Epithelial cell of esophagus (primary cell): ENCODE results near the gene TK2.

Experiments used
- DNase-seq: peaks from one replicate; pipeline ENCODE4 v3.0.0; 2010; ENCODE audit warnings: low read depth
- H3K4me3 ChIP-seq: 2 replicates; pipeline ENCODE4 v1.5.1; 2011; ENCODE audit warnings: mild to moderate bottlenecking, low read length, control low read depth
- CTCF ChIP-seq: IDR thresholded peaks from 2 replicates; pipeline ENCODE4 v1.5.1; 2011; ENCODE audit warnings: low read depth, mild to moderate bottlenecking, low read length, control low read depth, inconsistent platforms; ENCODE audit not compliant: insufficient read depth; ENCODE audit errors: missing control alignments

The TK2 gene

GRCh38 chr16:66537236-66537635, 12.7 kb downstream of the TK2 start:
- no peak for DNase-seq
- H3K4me3 ChIP-seq: no peak overlapping the region
- TF ChIP-seq CTCF: no peak

GRCh38 chr16:66536525-66536924, 13.4 kb downstream of the TK2 start:
- no peak for DNase-seq
- TF ChIP-seq CTCF: no peak
- H3K4me3 ChIP-seq: no peak overlapping the region

DNA sequence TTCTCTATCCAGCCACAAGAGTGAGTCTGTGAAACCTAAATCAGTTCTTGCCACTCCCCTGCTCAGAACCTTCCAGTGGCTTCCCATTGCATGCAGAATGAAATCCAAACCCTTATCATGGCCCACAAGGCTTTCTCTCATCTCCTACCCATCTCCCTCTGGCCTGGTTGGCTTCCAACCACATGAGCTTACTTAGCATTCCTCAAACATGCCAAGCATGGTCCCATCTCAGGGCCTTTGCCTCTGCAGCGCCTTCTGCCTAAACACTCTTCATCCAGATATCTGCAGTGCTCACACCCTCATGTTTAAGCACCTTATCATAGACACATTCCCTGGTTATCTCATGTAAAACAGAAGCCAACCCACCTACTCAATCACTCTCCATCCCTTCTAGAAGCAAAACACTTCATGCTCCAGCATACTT, 15.5 kb downstream of the TK2 start:
- DNase-seq: no peak
- no peak for TF ChIP-seq CTCF
- H3K4me3 ChIP-seq: no peak overlapping the region

- no peak for DNase-seq
- TF ChIP-seq CTCF: no peak
- H3K4me3 ChIP-seq: no peak overlapping the region
These were observed 20.4 kb downstream of the TK2 start for GRCh38 chr16:66529475-66529874.

DNA sequence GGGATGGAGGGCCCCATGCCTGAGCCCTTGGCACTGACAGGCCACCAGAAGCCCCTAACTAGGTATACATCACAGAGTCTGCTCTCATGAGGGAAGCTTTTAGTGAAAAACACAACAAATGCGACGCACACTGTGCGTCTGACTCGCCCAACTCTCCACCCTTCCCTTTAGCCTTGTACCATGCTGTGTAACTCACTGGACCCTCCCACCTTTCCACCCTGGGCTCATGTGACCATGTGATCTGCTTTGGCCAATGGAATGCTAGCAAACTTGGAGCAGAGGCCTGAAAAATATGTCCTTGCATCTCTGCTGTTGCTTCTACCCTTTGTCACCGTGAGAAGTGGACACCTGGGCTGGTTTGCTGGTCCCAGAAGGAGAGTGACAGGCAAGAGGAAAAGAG, 21.6 kb downstream of the TK2 start:
- no peak for DNase-seq
- TF ChIP-seq CTCF: no peak
- H3K4me3 ChIP-seq: no peak overlapping the region

DNA sequence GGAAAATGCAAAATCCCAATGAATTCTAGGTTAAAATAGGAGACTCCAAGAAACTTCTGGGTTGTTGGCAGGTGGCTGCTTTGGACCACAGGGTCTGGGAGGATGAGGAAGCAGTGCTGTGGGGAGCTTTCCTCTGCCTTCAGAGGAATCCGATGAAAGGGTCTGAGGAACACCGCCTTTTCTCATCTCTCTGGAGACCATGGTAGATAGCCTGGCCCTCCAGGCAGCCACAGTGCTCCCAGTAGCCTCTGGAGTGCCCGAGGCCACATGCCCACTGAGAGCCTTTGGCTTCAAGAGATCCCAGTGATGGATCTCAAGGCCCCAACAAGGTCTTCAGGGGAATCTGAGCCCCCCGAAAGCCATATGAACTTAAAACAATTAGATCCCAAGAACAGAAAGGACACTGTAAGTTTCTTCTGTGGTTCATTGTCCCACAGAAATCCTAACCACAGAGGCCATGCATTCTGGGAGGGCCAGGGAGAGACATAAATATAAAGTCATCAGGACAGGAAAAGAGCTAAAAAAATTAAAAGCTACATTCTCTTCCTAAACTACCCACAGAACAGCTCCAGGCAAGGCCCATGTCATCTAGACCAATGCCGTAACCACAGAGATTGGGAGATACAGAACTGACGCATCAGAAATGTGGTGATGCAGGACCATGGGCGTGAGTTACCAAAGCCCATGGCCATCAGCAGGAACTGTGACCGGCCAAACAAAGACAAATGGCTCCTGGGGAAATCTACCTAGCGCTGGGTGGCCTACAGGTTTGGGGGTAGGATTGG, 24.3 kb downstream of the TK2 start:
- TF ChIP-seq CTCF: no peak
- DNase-seq: no peak
- no peak overlapping the region for H3K4me3 ChIP-seq

- no peak overlapping the region for H3K4me3 ChIP-seq
- no peak for DNase-seq
- TF ChIP-seq CTCF: no peak
These were observed 25.2 kb downstream of the TK2 start for GRCh38 chr16:66524601-66525164.
